Measurements from ENCODE around the gene SLC35F3.

GRCh38 chr1:234102583-234102982 lies 198.1 kb downstream of the SLC35F3 start:
- TF ChIP-seq ATF2 (CRISPR knock-in tag; IDR thresholded peaks at IDR 0.05; ENCODE audit: borderline replicate concordance, low read depth), result no peak
- TF ChIP-seq, protein P1, sequence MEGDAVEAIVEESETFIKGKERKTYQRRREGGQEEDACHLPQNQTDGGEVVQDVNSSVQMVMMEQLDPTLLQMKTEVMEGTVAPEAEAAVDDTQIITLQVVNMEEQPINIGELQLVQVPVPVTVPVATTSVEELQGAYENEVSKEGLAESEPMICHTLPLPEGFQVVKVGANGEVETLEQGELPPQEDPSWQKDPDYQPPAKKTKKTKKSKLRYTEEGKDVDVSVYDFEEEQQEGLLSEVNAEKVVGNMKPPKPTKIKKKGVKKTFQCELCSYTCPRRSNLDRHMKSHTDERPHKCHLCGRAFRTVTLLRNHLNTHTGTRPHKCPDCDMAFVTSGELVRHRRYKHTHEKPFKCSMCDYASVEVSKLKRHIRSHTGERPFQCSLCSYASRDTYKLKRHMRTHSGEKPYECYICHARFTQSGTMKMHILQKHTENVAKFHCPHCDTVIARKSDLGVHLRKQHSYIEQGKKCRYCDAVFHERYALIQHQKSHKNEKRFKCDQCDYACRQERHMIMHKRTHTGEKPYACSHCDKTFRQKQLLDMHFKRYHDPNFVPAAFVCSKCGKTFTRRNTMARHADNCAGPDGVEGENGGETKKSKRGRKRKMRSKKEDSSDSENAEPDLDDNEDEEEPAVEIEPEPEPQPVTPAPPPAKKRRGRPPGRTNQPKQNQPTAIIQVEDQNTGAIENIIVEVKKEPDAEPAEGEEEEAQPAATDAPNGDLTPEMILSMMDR (IDR thresholded peaks at IDR 0.05), result no peak
